ENCODE results near the gene SUGCT.
A peak's percentile ranks its signal among the peaks of the same experiment; 100 is the strongest.

The SUGCT gene

DNA sequence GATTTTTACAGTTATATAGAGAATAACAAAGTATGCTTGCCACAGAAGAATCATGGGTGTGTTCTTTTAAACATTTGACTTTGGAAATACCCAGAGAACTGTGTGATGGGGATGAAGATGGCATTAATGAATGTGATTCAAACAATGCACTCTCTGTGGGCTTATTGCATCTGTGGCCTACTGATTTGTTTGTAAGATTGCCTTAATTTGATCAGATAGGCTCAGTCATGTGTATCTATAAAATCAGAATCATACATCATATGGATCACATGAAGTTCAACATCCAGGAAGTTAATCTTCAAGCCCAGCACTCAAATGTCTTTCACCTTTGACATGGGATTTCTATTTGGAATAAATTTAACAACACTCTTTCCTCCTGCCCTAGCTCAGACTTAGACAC, 410.9 kb downstream of the SUGCT start:
- H3K27me3 ChIP-seq (ENCODE audit: insufficient read depth, low read depth, severe bottlenecking): no peaks in the 10 kb centered on the region
- TF ChIP-seq, protein P1, sequence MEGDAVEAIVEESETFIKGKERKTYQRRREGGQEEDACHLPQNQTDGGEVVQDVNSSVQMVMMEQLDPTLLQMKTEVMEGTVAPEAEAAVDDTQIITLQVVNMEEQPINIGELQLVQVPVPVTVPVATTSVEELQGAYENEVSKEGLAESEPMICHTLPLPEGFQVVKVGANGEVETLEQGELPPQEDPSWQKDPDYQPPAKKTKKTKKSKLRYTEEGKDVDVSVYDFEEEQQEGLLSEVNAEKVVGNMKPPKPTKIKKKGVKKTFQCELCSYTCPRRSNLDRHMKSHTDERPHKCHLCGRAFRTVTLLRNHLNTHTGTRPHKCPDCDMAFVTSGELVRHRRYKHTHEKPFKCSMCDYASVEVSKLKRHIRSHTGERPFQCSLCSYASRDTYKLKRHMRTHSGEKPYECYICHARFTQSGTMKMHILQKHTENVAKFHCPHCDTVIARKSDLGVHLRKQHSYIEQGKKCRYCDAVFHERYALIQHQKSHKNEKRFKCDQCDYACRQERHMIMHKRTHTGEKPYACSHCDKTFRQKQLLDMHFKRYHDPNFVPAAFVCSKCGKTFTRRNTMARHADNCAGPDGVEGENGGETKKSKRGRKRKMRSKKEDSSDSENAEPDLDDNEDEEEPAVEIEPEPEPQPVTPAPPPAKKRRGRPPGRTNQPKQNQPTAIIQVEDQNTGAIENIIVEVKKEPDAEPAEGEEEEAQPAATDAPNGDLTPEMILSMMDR (IDR thresholded peaks at IDR 0.05; ENCODE audit: low read depth, low read length): no peak
- DNase-seq: no peak
- no peak overlapping the region for H3K4me3 ChIP-seq (ENCODE audit: low read depth, low read length)
- no peaks in the 10 kb centered on the region for H3K36me3 ChIP-seq
- no peaks in the 10 kb centered on the region for H3K9me3 ChIP-seq (ENCODE audit: severe bottlenecking)
- H3K27ac ChIP-seq: no peak overlapping the region

DNA sequence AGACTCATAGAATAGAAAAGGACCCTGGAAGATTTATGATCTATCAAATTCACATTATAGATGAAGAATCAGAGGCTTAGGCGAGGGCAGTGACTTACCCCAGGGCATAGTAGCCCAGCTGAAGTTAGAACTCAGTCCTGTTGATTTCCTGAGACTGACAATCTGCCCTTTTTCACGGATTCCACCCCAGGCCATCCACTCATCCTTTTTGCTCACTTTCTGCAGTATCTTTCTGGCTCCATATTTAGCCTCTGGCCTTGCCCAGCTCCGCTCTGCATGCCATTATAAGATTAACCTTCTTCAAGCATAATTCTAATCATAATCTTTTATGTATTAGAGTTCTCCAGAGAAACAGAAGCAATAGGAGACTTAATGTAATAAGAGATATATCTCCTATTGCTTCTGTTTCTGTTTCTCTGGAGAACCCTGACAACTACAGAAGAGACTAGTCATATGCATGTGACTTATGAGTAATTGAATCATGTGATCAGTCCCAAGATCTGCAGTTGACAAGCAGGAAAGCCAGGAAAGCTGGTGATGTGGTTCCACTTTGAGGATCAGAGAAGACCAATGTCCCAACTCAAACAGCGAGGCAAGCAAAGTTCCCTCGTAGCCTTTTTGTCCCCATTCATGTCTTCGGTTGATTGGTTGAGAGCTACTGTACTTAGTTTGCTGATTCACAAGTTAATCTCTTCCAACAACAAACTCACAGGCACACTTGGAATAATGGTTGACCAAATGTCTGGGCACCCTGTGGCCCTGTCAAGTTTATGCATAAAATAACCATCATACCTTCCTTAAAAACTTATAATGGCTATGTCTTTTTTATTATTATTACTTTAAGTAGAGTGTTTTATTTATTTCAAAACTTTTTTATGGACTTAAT, 412.1 kb downstream of the SUGCT start:
- DNase-seq: no peak
- TF ChIP-seq, protein P1 (IDR thresholded peaks at IDR 0.05; ENCODE audit: low read depth, low read length): no peak
- no peaks in the 10 kb centered on the region for H3K27me3 ChIP-seq (ENCODE audit: insufficient read depth, low read depth, severe bottlenecking)
- H3K9me3 ChIP-seq (ENCODE audit: severe bottlenecking): no peaks in the 10 kb centered on the region
- no peak overlapping the region for H3K27ac ChIP-seq
- H3K36me3 ChIP-seq: no peaks in the 10 kb centered on the region
- no peak overlapping the region for H3K4me3 ChIP-seq (ENCODE audit: low read depth, low read length)

DNA sequence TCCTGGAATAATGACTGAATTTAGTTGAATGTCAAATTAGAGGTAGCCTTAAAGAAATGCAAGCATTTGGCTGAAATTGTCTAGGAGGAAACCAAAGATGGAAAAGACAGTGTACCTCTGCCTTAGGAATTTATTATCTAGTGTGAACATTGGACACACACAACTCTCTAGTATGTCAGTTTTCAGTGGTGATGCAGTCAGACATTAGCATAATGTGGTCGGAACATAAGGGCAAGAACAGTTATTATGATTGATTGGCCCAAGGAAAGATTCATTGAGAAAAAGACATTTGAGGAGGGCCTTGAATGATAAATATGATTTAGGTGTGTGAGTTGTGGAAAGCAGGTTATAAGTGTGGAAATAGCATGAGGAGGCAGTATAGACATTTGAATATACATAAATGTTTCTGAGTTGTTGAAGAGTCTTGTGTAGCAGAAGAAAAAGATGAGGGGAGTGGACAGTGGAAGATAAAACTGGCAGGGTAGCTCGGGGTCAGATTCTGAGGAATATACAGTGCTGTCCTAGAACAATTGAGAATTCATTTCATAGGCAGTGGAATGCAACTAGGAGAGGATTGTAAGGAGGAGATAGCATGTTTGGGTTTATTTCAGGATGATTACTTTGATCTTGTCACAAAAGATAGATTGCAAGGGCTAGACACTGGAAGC, 414.7 kb downstream of the SUGCT start:
- H3K27ac ChIP-seq: no peak overlapping the region

DNA sequence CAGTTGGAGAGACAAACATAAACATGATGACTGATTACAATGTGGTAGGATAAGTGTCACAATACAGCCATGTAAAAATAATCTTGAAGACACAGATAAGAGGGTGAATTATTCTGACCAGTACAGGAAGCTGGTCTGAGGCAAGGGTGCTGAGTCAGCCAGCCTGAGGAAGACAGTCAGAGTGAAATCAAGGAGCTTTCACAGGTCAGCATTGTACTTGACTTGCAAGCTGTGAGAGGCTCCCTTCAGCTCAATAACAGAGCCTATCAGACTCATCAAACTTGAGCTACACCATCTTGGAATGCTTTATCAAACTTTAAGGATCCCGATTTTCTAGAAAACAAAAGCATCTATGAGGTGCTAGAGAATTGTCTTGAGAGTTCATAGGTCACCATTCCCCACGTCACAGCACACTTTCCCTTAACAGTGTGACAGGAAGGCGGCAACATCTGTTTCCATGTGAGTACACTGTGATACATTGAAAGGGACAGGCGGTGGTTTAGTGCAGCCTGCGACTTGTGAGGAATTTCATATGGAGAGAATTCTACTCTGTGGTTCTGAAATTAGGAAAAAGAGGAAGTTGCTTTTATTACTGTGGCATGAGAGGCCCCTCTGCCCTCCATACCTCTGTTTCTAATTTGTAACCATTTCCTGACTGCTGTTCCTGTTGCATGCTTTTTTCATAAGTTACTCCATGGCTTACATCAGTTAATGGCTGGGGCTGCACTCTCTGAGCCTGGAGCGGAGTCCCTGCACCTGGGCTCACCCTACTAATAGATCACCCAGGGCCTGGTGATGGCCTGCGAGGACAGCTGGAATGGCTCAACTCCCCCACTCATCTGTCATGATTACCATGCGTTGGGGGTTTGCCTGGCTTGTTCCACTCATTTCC, 417.1 kb downstream of the SUGCT start:
- Histone ChIP-seq H3K27me3 (ENCODE audit: insufficient read depth, low read depth, severe bottlenecking) (no peaks in the 10 kb centered on the region), H3K27ac (no peak overlapping the region), H3K9me3 (ENCODE audit: severe bottlenecking) (no peaks in the 10 kb centered on the region), H3K36me3 (no peaks in the 10 kb centered on the region), H3K4me3 (ENCODE audit: low read depth, low read length) (no peak overlapping the region)
- TF ChIP-seq, protein P1 (IDR thresholded peaks at IDR 0.05; ENCODE audit: low read depth, low read length): no peak
- peak; percentile 14 for DNase-seq

More for the DNA sequence above, 414.7 kb downstream of the SUGCT start:
- Histone ChIP-seq H3K9me3 (ENCODE audit: severe bottlenecking) (no peaks in the 10 kb centered on the region), H3K4me3 (ENCODE audit: low read depth, low read length) (no peak overlapping the region), H3K36me3 (no peaks in the 10 kb centered on the region), H3K27me3 (ENCODE audit: insufficient read depth, low read depth, severe bottlenecking) (no peaks in the 10 kb centered on the region)
- TF ChIP-seq, protein P1 (IDR thresholded peaks at IDR 0.05; ENCODE audit: low read depth, low read length): no peak
- no peak for DNase-seq

DNA sequence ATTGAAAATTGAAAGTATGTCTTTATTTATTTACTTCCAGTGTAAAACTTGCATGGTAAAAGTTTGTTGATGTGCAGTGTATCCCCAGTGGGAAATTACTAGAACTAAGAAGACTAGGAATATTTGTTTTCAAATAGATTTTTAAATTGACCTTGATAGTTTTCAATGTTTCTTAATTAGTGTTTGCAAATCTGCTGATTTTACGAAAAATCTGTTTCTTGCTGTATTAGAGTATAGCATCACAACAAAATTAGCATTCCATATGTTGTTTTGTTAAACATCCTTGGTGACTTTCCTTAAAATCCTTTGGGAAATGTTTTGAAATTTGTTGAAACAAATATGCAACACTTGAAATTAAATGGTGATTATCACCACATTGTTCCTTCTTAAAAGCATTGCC, 425.9 kb downstream of the SUGCT start:
- Histone ChIP-seq H3K27me3 (ENCODE audit: insufficient read depth, low read depth, severe bottlenecking) (no peaks in the 10 kb centered on the region), H3K27ac (no peak overlapping the region), H3K36me3 (no peaks in the 10 kb centered on the region), H3K4me3 (ENCODE audit: low read depth, low read length) (no peak overlapping the region), H3K9me3 (ENCODE audit: severe bottlenecking) (no peaks in the 10 kb centered on the region)
- no peak for DNase-seq
- TF ChIP-seq, protein P1 (IDR thresholded peaks at IDR 0.05; ENCODE audit: low read depth, low read length): no peak

Measured in WERI-Rb-1 (cell line).